ENCODE results near the gene PLEKHA6.
"Not testable (repeated sequence)": the region's sequence is repeated elsewhere in the genome, so short reads cannot be mapped to it uniquely, and the experiment has no call there.

PLEKHA6 gene

GRCh38 chr1:204320382-204320804 lies 39.3 kb downstream of the PLEKHA6 start:
- no peaks in the 10 kb centered on the region for H3K9me3 ChIP-seq

GRCh38 chr1:204319462-204319861 lies 40.3 kb downstream of the PLEKHA6 start:
- no peaks in the 10 kb centered on the region for H3K27me3 ChIP-seq (ENCODE audit: low read depth)

More at GRCh38 chr1:204320382-204320804, 39.3 kb downstream of the PLEKHA6 start:
- Histone ChIP-seq H3K4me1 (no peaks in the 10 kb centered on the region), H3K36me3 (replicated peaks) (no peaks in the 10 kb centered on the region), H3K27me3 (ENCODE audit: low read depth) (no peaks in the 10 kb centered on the region), H3K4me3 (no peak overlapping the region)
- in situ Hi-C loops (cut with MboI; ENCODE audit: low sequenced_read_pairs), result no loop called here
- no peak for DNase-seq (ENCODE audit: low spot score in 2 of 2)

GRCh38 chr1:204319027-204319426 lies 40.7 kb downstream of the PLEKHA6 start:
- Histone ChIP-seq H3K4me1 (no peaks in the 10 kb centered on the region), H3K36me3 (replicated peaks) (no peaks in the 10 kb centered on the region), H3K4me3 (no peak overlapping the region), H3K9me3 (no peaks in the 10 kb centered on the region), H3K27me3 (ENCODE audit: low read depth) (no peaks in the 10 kb centered on the region)
- in situ Hi-C loops (cut with MboI; ENCODE audit: low sequenced_read_pairs), result no loop called here
- no peak for DNase-seq (ENCODE audit: low spot score in 2 of 2)

More at GRCh38 chr1:204319462-204319861, 40.3 kb downstream of the PLEKHA6 start:
- no peak for DNase-seq (ENCODE audit: low spot score in 2 of 2)
- H3K36me3 ChIP-seq (replicated peaks), result no peaks in the 10 kb centered on the region
- no peak overlapping the region for H3K4me3 ChIP-seq
- no peaks in the 10 kb centered on the region for H3K4me1 ChIP-seq
- in situ Hi-C loops (cut with MboI; ENCODE audit: low sequenced_read_pairs), result no loop called here
- no peaks in the 10 kb centered on the region for H3K9me3 ChIP-seq

- no peak overlapping the region for H3K4me3 ChIP-seq
- H3K36me3 ChIP-seq (replicated peaks), result no peaks in the 10 kb centered on the region
- no peak for DNase-seq (ENCODE audit: low spot score in 2 of 2)
- no peaks in the 10 kb centered on the region for H3K4me1 ChIP-seq
- in situ Hi-C loops (cut with MboI; ENCODE audit: low sequenced_read_pairs), result no loop called here
- H3K27me3 ChIP-seq (ENCODE audit: low read depth), result no peaks in the 10 kb centered on the region
- H3K9me3 ChIP-seq, result no peaks in the 10 kb centered on the region
Observed at GRCh38 chr1:204318324-204318723, 41.4 kb downstream of the PLEKHA6 start.

- H3K4me1 ChIP-seq, result no peaks in the 10 kb centered on the region
- no peak for DNase-seq (ENCODE audit: low spot score in 2 of 2)
- H3K4me3 ChIP-seq, result no peak overlapping the region
- H3K27me3 ChIP-seq (ENCODE audit: low read depth), result no peaks in the 10 kb centered on the region
- H3K36me3 ChIP-seq (replicated peaks), result no peaks in the 10 kb centered on the region
- in situ Hi-C loops (cut with MboI; ENCODE audit: low sequenced_read_pairs), result no loop called here
- no peaks in the 10 kb centered on the region for H3K9me3 ChIP-seq
Observed at GRCh38 chr1:204317170-204317569, 42.6 kb downstream of the PLEKHA6 start.

- Histone ChIP-seq H3K4me3 (no peak overlapping the region), H3K27me3 (ENCODE audit: low read depth) (peaks cover 3% of the 10 kb centered on the region; the same call in 1 of the 2 replicates), H3K9me3 (no peaks in the 10 kb centered on the region), H3K36me3 (replicated peaks) (no peaks in the 10 kb centered on the region), H3K4me1 (no peaks in the 10 kb centered on the region)
- in situ Hi-C loops (cut with MboI; ENCODE audit: low sequenced_read_pairs), result no loop called here
- no peak for DNase-seq (ENCODE audit: low spot score in 2 of 2)
Observed at GRCh38 chr1:204316164-204316563, 43.6 kb downstream of the PLEKHA6 start.

GRCh38 chr1:204314893-204315658 lies 44.7 kb downstream of the PLEKHA6 start:
- DNase-seq (ENCODE audit: low spot score in 2 of 2), result no peak
- Histone ChIP-seq H3K9me3 (no peaks in the 10 kb centered on the region), H3K36me3 (replicated peaks) (no peaks in the 10 kb centered on the region), H3K4me3 (no peak overlapping the region), H3K4me1 (no peaks in the 10 kb centered on the region), H3K27me3 (ENCODE audit: low read depth) (peaks cover 3% of the 10 kb centered on the region)
- in situ Hi-C loops (cut with MboI; ENCODE audit: low sequenced_read_pairs), result no loop called here

GRCh38 chr1:204314171-204314892 lies 45.4 kb downstream of the PLEKHA6 start:
- Histone ChIP-seq H3K36me3 (replicated peaks) (no peaks in the 10 kb centered on the region), H3K4me1 (no peaks in the 10 kb centered on the region), H3K9me3 (no peaks in the 10 kb centered on the region), H3K27me3 (ENCODE audit: low read depth) (peaks cover 5% of the 10 kb centered on the region), H3K4me3 (no peak overlapping the region)
- no peak for DNase-seq (ENCODE audit: low spot score in 2 of 2)
- in situ Hi-C loops (cut with MboI; ENCODE audit: low sequenced_read_pairs), result no loop called here

GRCh38 chr1:204313675-204314074 lies 46.1 kb downstream of the PLEKHA6 start:
- H3K36me3 ChIP-seq (replicated peaks), result no peaks in the 10 kb centered on the region
- H3K9me3 ChIP-seq, result no peaks in the 10 kb centered on the region
- DNase-seq (ENCODE audit: low spot score in 2 of 2), result no peak
- H3K4me1 ChIP-seq, result no peaks in the 10 kb centered on the region
- peaks cover 5% of the 10 kb centered on the region for H3K27me3 ChIP-seq (ENCODE audit: low read depth)
- no peak overlapping the region for H3K4me3 ChIP-seq
- in situ Hi-C loops (cut with MboI; ENCODE audit: low sequenced_read_pairs), result no loop called here

- H3K4me3 ChIP-seq; DNase-seq (ENCODE audit: low spot score in 2 of 2); H3K4me1 ChIP-seq; H3K36me3 ChIP-seq (replicated peaks); in situ Hi-C loops (cut with MboI; ENCODE audit: low sequenced_read_pairs); H3K9me3 ChIP-seq: not testable (repeated sequence)
- H3K27me3 ChIP-seq (ENCODE audit: low read depth), result peaks cover 20% of the 10 kb centered on the region
Observed at GRCh38 chr1:204310970-204311369, 48.8 kb downstream of the PLEKHA6 start.

GRCh38 chr1:204308023-204308628 lies 51.6 kb downstream of the PLEKHA6 start:
- in situ Hi-C loops (cut with MboI; ENCODE audit: low sequenced_read_pairs), result no loop called here
- Histone ChIP-seq H3K4me1 (no peaks in the 10 kb centered on the region), H3K4me3 (no peak overlapping the region), H3K36me3 (replicated peaks) (no peaks in the 10 kb centered on the region), H3K9me3 (no peaks in the 10 kb centered on the region), H3K27me3 (ENCODE audit: low read depth) (peaks cover 27% of the 10 kb centered on the region)
- DNase-seq (ENCODE audit: low spot score in 2 of 2), result no peak

GRCh38 chr1:204307334-204307883 lies 52.3 kb downstream of the PLEKHA6 start:
- DNase-seq (ENCODE audit: low spot score in 2 of 2), result no peak
- in situ Hi-C loops (cut with MboI; ENCODE audit: low sequenced_read_pairs), result no loop called here

GRCh38 chr1:204306076-204306475 lies 53.7 kb downstream of the PLEKHA6 start:
- peaks cover 34% of the 10 kb centered on the region for H3K27me3 ChIP-seq (ENCODE audit: low read depth)
- in situ Hi-C loops (cut with MboI; ENCODE audit: low sequenced_read_pairs), result no loop called here
- H3K36me3 ChIP-seq (replicated peaks), result no peaks in the 10 kb centered on the region
- no peak overlapping the region for H3K4me3 ChIP-seq
- no peaks in the 10 kb centered on the region for H3K4me1 ChIP-seq
- no peaks in the 10 kb centered on the region for H3K9me3 ChIP-seq
- DNase-seq (ENCODE audit: low spot score in 2 of 2), result no peak

More at GRCh38 chr1:204307334-204307883, 52.3 kb downstream of the PLEKHA6 start:
- no peaks in the 10 kb centered on the region for H3K36me3 ChIP-seq (replicated peaks)
- H3K27me3 ChIP-seq (ENCODE audit: low read depth), result peaks cover 27% of the 10 kb centered on the region
- no peaks in the 10 kb centered on the region for H3K9me3 ChIP-seq
- no peaks in the 10 kb centered on the region for H3K4me1 ChIP-seq
- no peak overlapping the region for H3K4me3 ChIP-seq

- no peak for DNase-seq (ENCODE audit: low spot score in 2 of 2)
- Histone ChIP-seq H3K36me3 (replicated peaks) (no peaks in the 10 kb centered on the region), H3K4me1 (no peaks in the 10 kb centered on the region), H3K9me3 (no peaks in the 10 kb centered on the region), H3K4me3 (no peak overlapping the region), H3K27me3 (ENCODE audit: low read depth) (peaks cover 46% of the 10 kb centered on the region)
- in situ Hi-C loops (cut with MboI; ENCODE audit: low sequenced_read_pairs), result no loop called here
Observed at GRCh38 chr1:204304067-204304466, 55.7 kb downstream of the PLEKHA6 start.

Data from HAP-1 (cell line).